GM18505 (cell line): ENCODE data around the gene TRAF2.

Source experiments
- ATAC-seq: cut with Tn5 transposase; IDR thresholded peaks from one replicate; pipeline ENCODE4 v1.9.1; 2021; ENCODE audit not compliant: unreplicated experiment
- POLR2A ChIP-seq: IDR thresholded peaks from 4 replicates; pipeline ENCODE4 v1.6.1; 2011; ENCODE audit warnings: borderline replicate concordance; ENCODE audit not compliant: insufficient read depth, insufficient read length; ENCODE audit errors: extremely low read depth

Gene TRAF2

GRCh38 chr9:136931611-136932130 is 45.4 kb downstream of the TRAF2 start:
- no peak for TF ChIP-seq POLR2A
- ATAC-seq = no peak

GRCh38 chr9:136934277-136934676 is 48.0 kb downstream of the TRAF2 start:
- no peak for TF ChIP-seq POLR2A
- no peak for ATAC-seq

GRCh38 chr9:136935651-136936050 is 49.3 kb downstream of the TRAF2 start:
- no peak for TF ChIP-seq POLR2A
- ATAC-seq = no peak

- ATAC-seq = no peak
- no peak for TF ChIP-seq POLR2A
These were observed 50.4 kb downstream of the TRAF2 start for GRCh38 chr9:136936645-136937170.

GRCh38 chr9:136937186-136938001 is 51.1 kb downstream of the TRAF2 start:
- no peak for ATAC-seq

GRCh38 chr9:136939431-136939995 is 53.2 kb downstream of the TRAF2 start:
- no peak for TF ChIP-seq POLR2A
- ATAC-seq = no peak

More at GRCh38 chr9:136937186-136938001, 51.1 kb downstream of the TRAF2 start:
- no peak for TF ChIP-seq POLR2A

GRCh38 chr9:136939996-136940525 is 53.7 kb downstream of the TRAF2 start:
- no peak for ATAC-seq
- no peak for TF ChIP-seq POLR2A

GRCh38 chr9:136940526-136941230 is 54.4 kb downstream of the TRAF2 start:
- ATAC-seq = no peak
- no peak for TF ChIP-seq POLR2A

- ATAC-seq = no peak
- no peak for TF ChIP-seq POLR2A
These were observed 55.2 kb downstream of the TRAF2 start for GRCh38 chr9:136941231-136942111.

- no peak for ATAC-seq
- no peak for TF ChIP-seq POLR2A
These were observed 56.0 kb downstream of the TRAF2 start for GRCh38 chr9:136942112-136942880.

- no peak for TF ChIP-seq POLR2A
- ATAC-seq = no peak
These were observed 56.5 kb downstream of the TRAF2 start for GRCh38 chr9:136942881-136943230.

- peak; percentile 8 for ATAC-seq
- no peak for TF ChIP-seq POLR2A
These were observed 57.2 kb downstream of the TRAF2 start for GRCh38 chr9:136943291-136944211.

- TF ChIP-seq POLR2A = no peak
These were observed 57.8 kb downstream of the TRAF2 start for GRCh38 chr9:136944212-136944518.

More at GRCh38 chr9:136944212-136944518, 57.8 kb downstream of the TRAF2 start:
- ATAC-seq = peak; percentile 30
